Esophagus muscularis mucosa (tissue), 4 donors: ENCODE measurements around the gene CASTOR1. TPM values are rescaled to one million over a fixed set of nuclear protein-coding genes. Genes with fewer than 3 reads are reported as not detected.

ENCODE experiments used
- DNase-seq: peaks from one replicate; pipeline ENCODE4 v3.0.0-alpha.2; 2017; ENCODE audit errors: extremely low spot score
- H3K27ac ChIP-seq, 4 donors: fragments of 200-600 bp; sonication (generic); replicated peaks in 1 of 4; 1 replicate in 3 of 4; 2 replicates in 1 of 4; pipeline ENCODE4 v1.5.1; 2016 to 2019; ENCODE audit warnings: mild to moderate bottlenecking in 1 of 4
- H3K27me3 ChIP-seq, 4 donors: fragments of 200-600 bp; sonication (generic); one replicate each; pipeline versions ENCODE4 v1.5.1 to v1.6.0; 2016 to 2019
- H3K36me3 ChIP-seq, 4 donors: fragments of 200-600 bp; sonication (generic); one replicate each; pipeline ENCODE4 v1.5.1; 2016 to 2019
- H3K4me1 ChIP-seq, 4 donors: fragments of 200-600 bp; sonication (generic); one replicate each; pipeline ENCODE4 v1.5.1; 2016 to 2019
- H3K4me3 ChIP-seq, 4 donors: fragments of 200-600 bp; sonication (generic); 1 replicate in 2 of 4; 2 replicates in 2 of 4; pipeline ENCODE4 v1.5.1; 2016 to 2019; ENCODE audit warnings: mild to moderate bottlenecking in 4 of 4, moderate library complexity in 1 of 4
- H3K9me3 ChIP-seq, 4 donors: fragments of 200-600 bp; sonication (generic); 1 replicate in 3 of 4; 2 replicates in 1 of 4; pipeline ENCODE4 v1.5.1; 2016 to 2019
- CTCF ChIP-seq, 3 experiments: fragments of 200-600 bp in 2 of 3; fragments of 450-650 bp in 1 of 3; sonication (generic) in 2 of 3; IDR thresholded peaks; one replicate each; pipeline ENCODE4 v1.5.1; 2017 to 2019; ENCODE audit warnings: antibody characterized with exemption in 3 of 3, mild to moderate bottlenecking in 2 of 3, moderate library complexity in 1 of 3
- EP300 ChIP-seq: sonication (generic); formaldehyde crosslinking; IDR thresholded peaks from one replicate; pipeline ENCODE4 v1.6.1; 2017; ENCODE audit warnings: antibody characterized with exemption
- POLR2A ChIP-seq: fragments of 450-650 bp; IDR thresholded peaks from one replicate; pipeline ENCODE4 v1.6.1; 2017; ENCODE audit warnings: antibody characterized with exemption, moderate library complexity, mild to moderate bottlenecking, low read depth
- POLR2AphosphoS5 ChIP-seq, 2 donors: sonication (generic); formaldehyde crosslinking; IDR thresholded peaks; one replicate each; pipeline ENCODE4 v1.6.1; 2017; ENCODE audit warnings: antibody characterized with exemption in 2 of 2
- WGBS: methylation state at CpG from one replicate; pipeline ENCODE4 v1.1.5; 2018; 5-methylcytosine and 5-hydroxymethylcytosine counted together
- intact Hi-C: fragments of 100-400 bp; cut with DNase I; formaldehyde crosslinking; loops from one replicate; pipeline ENCODE4 v1.15.1; 2023
- total RNA-seq, 4 donors: library from RNA; depleted of rRNA; stranded (reverse); fragments of >200 nt; gene quantifications; one replicate each; pipeline versions ENCODE4 v1.1.0 to v1.2.1, GENCODE V29; 2016

The CASTOR1 gene
- total RNA-seq, 4 donors from 2014 or later, result 16.5 to 19.4 (median 17.8) TPM

GRCh38 chr22:30326255-30326705, 37.0 kb upstream of the CASTOR1 start:
- intact Hi-C loops, result loop anchor here (2.0 kb wide), 1 partner anchor 37 kb away; the partner anchor contains the start of gene CASTOR1
- 10% methylated on average over 2 of the region's 34 CpGs for WGBS
- Histone ChIP-seq H3K36me3 (peaks cover 8 to 15% (median 12%) of the 10 kb centered on the region in 4 donors), H3K27ac (peak overlapping the region; percentile 93 to 95 (median 94)), H3K27me3 (no peaks in the 10 kb centered on the region), H3K4me1 (peaks cover 49 to 58% (median 57%) of the 10 kb centered on the region in 4 donors), H3K9me3 (no peaks in the 10 kb centered on the region), H3K4me3 (peak overlapping the region; percentile 98 to 100 (median 99))
- no peak for DNase-seq
- TF ChIP-seq EP300, result no peak
- no peak for TF ChIP-seq POLR2A
- TF ChIP-seq CTCF (IDR thresholded peaks at IDR 0.05), result no peak
- no peak for TF ChIP-seq POLR2AphosphoS5 (IDR thresholded peaks at IDR 0.05)

DNA sequence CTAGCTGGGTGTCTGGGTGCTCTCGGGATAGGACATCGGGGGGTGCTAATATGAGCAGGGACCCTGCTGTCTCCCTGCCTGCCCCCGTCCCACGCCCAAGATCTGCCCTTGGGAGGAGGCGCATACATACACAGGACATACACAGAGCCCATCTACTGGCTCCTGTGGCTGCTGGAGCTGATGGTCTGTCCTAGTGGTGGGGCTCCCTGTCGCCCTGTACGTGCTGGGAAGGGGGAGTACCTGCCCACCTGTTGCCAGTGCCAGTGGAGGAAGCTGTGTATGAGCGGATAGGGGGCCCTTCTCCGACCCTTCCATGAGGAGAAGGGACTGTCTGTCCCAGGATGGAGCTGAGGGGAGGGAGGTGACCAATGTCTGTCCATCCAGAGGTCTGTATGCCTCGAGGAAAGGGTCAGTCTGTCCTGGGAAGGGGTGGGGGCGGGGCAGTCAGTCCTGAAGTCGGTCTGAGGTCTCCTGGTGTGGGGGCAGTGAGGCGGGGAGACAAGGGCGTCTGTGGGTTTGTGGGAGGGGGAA, 36.5 kb upstream of the CASTOR1 start:
- Histone ChIP-seq H3K4me1 (peaks cover 54 to 63% (median 62%) of the 10 kb centered on the region in 4 donors), H3K27ac (peak overlapping the region; percentile 93 to 95 (median 94)), H3K27me3 (no peaks in the 10 kb centered on the region), H3K4me3 (peak overlapping the region; percentile 98 to 100 (median 99)), H3K9me3 (no peaks in the 10 kb centered on the region), H3K36me3 (peaks cover 3 to 15% (median 10%) of the 10 kb centered on the region in 4 donors)
- intact Hi-C loops, result loop anchor here (2.0 kb wide), 1 partner anchor 37 kb away; the partner anchor contains the start of gene CASTOR1
- no peak for DNase-seq
- TF ChIP-seq POLR2AphosphoS5 (IDR thresholded peaks at IDR 0.05) (no peak), CTCF (IDR thresholded peaks at IDR 0.05) (no peak), POLR2A (no peak), EP300 (no peak)
- WGBS, result 37% methylated on average over 12 of the region's 14 CpGs

- intact Hi-C loops, result no loop called here
- peaks cover 58 to 69% (median 68%) of the 10 kb centered on the region in 4 donors for H3K4me1 ChIP-seq
- peak overlapping the region; percentile 98 to 100 (median 99) for H3K4me3 ChIP-seq
- peaks cover 0 to 16% (median 10%) of the 10 kb centered on the region in 4 donors for H3K36me3 ChIP-seq
- DNase-seq, result no peak
- H3K27me3 ChIP-seq, result no peaks in the 10 kb centered on the region
- 46% methylated on average over 3 of the region's 5 CpGs for WGBS
- H3K27ac ChIP-seq, result peak overlapping the region; percentile 93 to 95 (median 94)
- TF ChIP-seq CTCF (IDR thresholded peaks at IDR 0.05) (no peak), POLR2AphosphoS5 (IDR thresholded peaks at IDR 0.05) (peak; percentile 24 to 43), EP300 (no peak), POLR2A (no peak)
- H3K9me3 ChIP-seq, result no peaks in the 10 kb centered on the region
Measured at GRCh38 chr22:30325065-30325720, 35.9 kb upstream of the CASTOR1 start.

- no peaks in the 10 kb centered on the region for H3K9me3 ChIP-seq
- WGBS, result 67% methylated on average over 8 of the region's 8 CpGs
- peaks cover 68 to 79% (median 78%) of the 10 kb centered on the region in 4 donors for H3K4me1 ChIP-seq
- no peaks in the 10 kb centered on the region for H3K27me3 ChIP-seq
- H3K4me3 ChIP-seq, result peak overlapping the region; percentile 98 to 100 (median 99)
- TF ChIP-seq POLR2A (no peak), POLR2AphosphoS5 (IDR thresholded peaks at IDR 0.05) (no peak), EP300 (no peak)
- H3K36me3 ChIP-seq, result peaks cover 0 to 21% (median 6%) of the 10 kb centered on the region in 4 donors
- peak overlapping the region; percentile 93 to 95 (median 94) for H3K27ac ChIP-seq
- intact Hi-C loops, result no loop called here
- no peak for DNase-seq
Measured at GRCh38 chr22:30324014-30324730, 34.9 kb upstream of the CASTOR1 start.
